Measurements from ENCODE around the gene SIGLEC10.

The SIGLEC10 gene

GRCh38 chr19:51392701-51393100, 24.7 kb downstream of the SIGLEC10 start:
- DNase-seq (ENCODE audit: low read depth) = no peak

GRCh38 chr19:51391073-51391611, 26.3 kb downstream of the SIGLEC10 start:
- DNase-seq (ENCODE audit: low read depth) = no peak

GRCh38 chr19:51389143-51389542, 28.3 kb downstream of the SIGLEC10 start:
- DNase-seq (ENCODE audit: low read depth) = no peak

- no peak for DNase-seq (ENCODE audit: low read depth)
Measured at GRCh38 chr19:51387924-51388389, 29.5 kb downstream of the SIGLEC10 start, which contains the start of gene LIM2. LIM2 (minus strand) TSS chr19:51387974; CDS start chr19:51387443, 531 bp downstream.

GRCh38 chr19:51386882-51387520, 30.4 kb downstream of the SIGLEC10 start:
- DNase-seq (ENCODE audit: low read depth) = no peak

- no peak for DNase-seq (ENCODE audit: low read depth)
Measured at GRCh38 chr19:51382004-51382403, 35.4 kb downstream of the SIGLEC10 start.

- no peak for DNase-seq (ENCODE audit: low read depth)
Measured at GRCh38 chr19:51380379-51380778, 37.1 kb downstream of the SIGLEC10 start.

- DNase-seq (ENCODE audit: low read depth) = no peak
Measured at GRCh38 chr19:51377422-51377821, 40.0 kb downstream of the SIGLEC10 start.

- DNase-seq (ENCODE audit: low read depth) = no peak
Measured at GRCh38 chr19:51375504-51376221, 41.8 kb downstream of the SIGLEC10 start.

- DNase-seq (ENCODE audit: low read depth) = peak; percentile 62
Measured at GRCh38 chr19:51372649-51373504, 44.6 kb downstream of the SIGLEC10 start, which contains the start of gene NKG7. NKG7 (minus strand) TSS chr19:51372654; CDS start chr19:51372535, 119 bp downstream.

GRCh38 chr19:51372021-51372648, 45.3 kb downstream of the SIGLEC10 start:
- DNase-seq (ENCODE audit: low read depth) = no peak

GRCh38 chr19:51371186-51371690, 46.2 kb downstream of the SIGLEC10 start:
- no peak for DNase-seq (ENCODE audit: low read depth)

- no peak for DNase-seq (ENCODE audit: low read depth)
Measured at GRCh38 chr19:51370230-51370629, 47.2 kb downstream of the SIGLEC10 start.

GRCh38 chr19:51368366-51369282, 48.8 kb downstream of the SIGLEC10 start, which contains the start of gene CLDND2:
CLDND2 (minus strand) TSS chr19:51369003; CDS start chr19:51368577, 426 bp downstream.
- no peak for DNase-seq (ENCODE audit: low read depth)

GRCh38 chr19:51367565-51368365, 49.7 kb downstream of the SIGLEC10 start:
- peak; percentile 91 for DNase-seq (ENCODE audit: low read depth)

GRCh38 chr19:51367255-51367564, 50.2 kb downstream of the SIGLEC10 start:
- DNase-seq (ENCODE audit: low read depth) = no peak

- peak; percentile 83 for DNase-seq (ENCODE audit: low read depth)
Measured at GRCh38 chr19:51366389-51367254, 50.8 kb downstream of the SIGLEC10 start.

GRCh38 chr19:51365965-51366388, 51.5 kb downstream of the SIGLEC10 start, which contains the start of gene ETFB:
ETFB (minus strand) TSS chr19:51366388; CDS start chr19:51366326, 62 bp downstream.
- DNase-seq (ENCODE audit: low read depth) = no peak

All from stimulated activated CD8-positive, alpha-beta memory T cell treated with anti-CD3 and anti-CD28 coated beads, Interleukin-15, amount 100 ng/mL, for 1 hour (primary cell).